ENCODE results near the gene NATD1. TPM values are rescaled to one million over a fixed set of nuclear protein-coding genes. Genes with fewer than 3 reads are reported as not detected.

The NATD1 gene
- total and polyA plus RNA-seq, 8 donors: 7.0 to 16.9 (median 9.4) TPM

DNA sequence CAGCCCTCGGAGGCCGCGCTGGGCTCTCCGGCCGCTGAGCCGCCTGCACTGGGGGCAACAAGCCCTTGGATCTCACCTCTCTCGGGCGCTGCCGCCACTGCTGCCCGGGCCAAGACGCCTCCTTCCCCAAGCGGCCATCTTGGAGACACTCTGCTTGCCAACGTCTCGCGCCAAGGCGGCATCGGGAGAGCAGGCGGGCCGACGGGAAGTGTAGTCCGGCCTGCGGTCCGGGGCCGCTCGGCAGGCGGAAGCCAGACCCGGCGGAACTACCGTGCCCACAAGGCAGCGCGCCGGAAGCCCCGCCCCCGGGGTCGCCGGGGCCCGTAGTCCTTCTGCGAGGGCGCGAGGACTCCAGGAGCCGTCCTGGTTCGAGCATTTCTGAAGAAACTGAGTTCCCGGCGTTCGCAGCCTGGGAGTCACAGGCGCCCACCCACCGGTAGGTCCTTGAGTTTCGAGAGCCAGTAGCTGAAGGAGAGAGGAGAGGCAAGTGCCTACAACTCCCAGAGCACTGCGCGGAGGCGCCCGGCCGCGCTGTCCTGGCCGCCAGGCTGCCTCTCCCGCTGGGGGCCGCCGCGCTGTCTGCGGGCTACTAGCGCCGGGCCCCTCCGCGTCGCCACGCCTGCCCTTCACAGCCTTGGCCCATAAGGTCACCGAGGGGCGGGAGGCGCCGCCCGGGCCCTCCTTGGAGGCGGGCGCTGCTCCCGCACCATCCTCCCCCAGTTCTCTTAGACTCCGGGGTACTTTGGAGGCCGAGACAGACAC, 39.0 kb downstream of the NATD1 start, which contains the start of gene TMEM11:
Gene TMEM11 (minus strand): TSS at position 147 of the 762 bp plus-strand sequence. CDS start 9 bp downstream, at position 138.
- TF ChIP-seq CTCF (IDR thresholded peaks at IDR 0.05): peak in 1 of 2 donors; percentile 27
- intact Hi-C loops (cut with DNase I): no loop called here
- H3K4me1 ChIP-seq: peaks cover 31 to 84% of the 10 kb centered on the region in 2 donors

DNA sequence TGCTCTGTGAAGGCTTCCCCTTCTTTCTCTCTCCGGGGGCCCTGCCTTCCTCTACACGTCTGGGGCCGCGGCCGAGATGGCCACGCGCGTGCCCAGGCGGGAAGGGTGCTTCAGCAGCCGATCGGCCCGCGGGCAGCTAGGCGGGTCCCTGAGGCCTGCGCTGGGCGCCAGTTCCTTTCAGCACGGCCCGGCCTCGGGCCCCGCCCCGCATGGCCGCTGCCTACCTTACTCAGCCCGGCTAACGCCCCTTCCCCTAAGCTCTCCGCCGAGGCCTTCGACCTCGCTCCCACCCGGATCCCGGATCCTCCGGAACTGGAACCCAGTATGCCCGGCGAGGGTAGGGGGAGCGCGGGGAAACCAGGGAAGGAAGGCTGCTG, 39.6 kb downstream of the NATD1 start:
- H3K36me3 ChIP-seq: peaks cover 0 to 24% of the 10 kb centered on the region in 2 donors
- intact Hi-C loops (cut with DNase I): no loop called here
- H3K4me3 ChIP-seq: peak overlapping the region; percentile 78 to 99
- peak; percentile 22 for ATAC-seq
- H3K9me3 ChIP-seq: no peaks in the 10 kb centered on the region
- H3K4me1 ChIP-seq: peaks cover 31 to 84% of the 10 kb centered on the region in 2 donors
- TF ChIP-seq CTCF (IDR thresholded peaks at IDR 0.05): no peak
- DNase-seq: peak in 1 of 4 donors; percentile 90
- peak overlapping the region; percentile 95 to 97 for H3K27ac ChIP-seq
- no peaks in the 10 kb centered on the region for H3K27me3 ChIP-seq

More for the DNA sequence above, 39.0 kb downstream of the NATD1 start, which contains the start of gene TMEM11:
- Histone ChIP-seq H3K36me3 (peaks cover 0 to 19% of the 10 kb centered on the region in 2 donors), H3K27me3 (no peaks in the 10 kb centered on the region), H3K27ac (peak within 1 kb of the TSS; percentile 95 to 97), H3K9me3 (no peaks in the 10 kb centered on the region), H3K4me3 (peak within 1 kb of the TSS; percentile 78 to 99)
- ATAC-seq (peak; percentile 93), DNase-seq (peak; percentile 96 to 99 (median 97))

DNA sequence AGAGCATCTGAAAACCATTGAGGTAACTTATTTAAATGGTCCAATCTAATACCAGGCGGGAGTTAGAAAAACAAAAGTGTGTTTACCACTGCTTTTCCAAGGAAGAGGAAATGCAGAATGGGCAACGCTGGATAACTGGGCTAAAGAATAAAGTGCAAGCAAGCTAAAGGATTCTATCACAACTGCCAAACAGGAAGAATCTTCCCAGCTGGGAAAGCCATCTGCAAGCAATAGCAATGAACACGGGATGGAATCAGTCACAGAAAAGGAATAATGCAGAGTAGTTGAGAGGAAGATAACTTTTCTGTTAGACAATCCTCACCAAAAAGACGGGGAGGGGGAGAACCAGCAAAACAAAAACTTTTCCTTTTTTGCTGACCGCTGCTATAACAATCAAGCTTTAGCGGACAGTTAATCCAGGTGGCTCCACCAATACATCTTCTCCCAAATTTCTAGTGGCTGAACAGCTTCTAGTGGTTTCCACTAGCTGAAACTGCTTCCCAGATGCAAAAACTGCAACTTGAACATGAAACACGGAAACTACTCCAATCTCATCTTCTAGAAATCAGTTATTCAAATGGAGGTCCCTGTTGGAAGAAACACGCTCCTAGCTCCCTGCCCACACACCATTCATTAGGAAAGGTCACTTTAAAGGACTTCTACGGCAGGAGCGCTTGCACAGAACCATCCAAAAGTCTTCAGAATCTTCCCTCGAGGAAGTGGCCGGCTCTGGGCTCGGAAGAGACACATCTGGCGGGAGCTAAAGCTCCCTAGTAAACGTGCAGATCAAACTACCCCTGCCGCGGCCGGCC, 40.2 kb downstream of the NATD1 start:
- Histone ChIP-seq H3K27me3 (no peaks in the 10 kb centered on the region), H3K36me3 (peaks cover 0 to 30% of the 10 kb centered on the region in 2 donors), H3K27ac (peak overlapping the region; percentile 95 to 97), H3K4me1 (peaks cover 31 to 80% of the 10 kb centered on the region in 2 donors), H3K9me3 (no peaks in the 10 kb centered on the region), H3K4me3 (peak overlapping the region; percentile 78 to 99)
- no peak for TF ChIP-seq CTCF (IDR thresholded peaks at IDR 0.05)
- DNase-seq (peak in 1 of 4 donors; percentile 7), ATAC-seq (no peak)
- intact Hi-C loops (cut with DNase I): no loop called here

DNA sequence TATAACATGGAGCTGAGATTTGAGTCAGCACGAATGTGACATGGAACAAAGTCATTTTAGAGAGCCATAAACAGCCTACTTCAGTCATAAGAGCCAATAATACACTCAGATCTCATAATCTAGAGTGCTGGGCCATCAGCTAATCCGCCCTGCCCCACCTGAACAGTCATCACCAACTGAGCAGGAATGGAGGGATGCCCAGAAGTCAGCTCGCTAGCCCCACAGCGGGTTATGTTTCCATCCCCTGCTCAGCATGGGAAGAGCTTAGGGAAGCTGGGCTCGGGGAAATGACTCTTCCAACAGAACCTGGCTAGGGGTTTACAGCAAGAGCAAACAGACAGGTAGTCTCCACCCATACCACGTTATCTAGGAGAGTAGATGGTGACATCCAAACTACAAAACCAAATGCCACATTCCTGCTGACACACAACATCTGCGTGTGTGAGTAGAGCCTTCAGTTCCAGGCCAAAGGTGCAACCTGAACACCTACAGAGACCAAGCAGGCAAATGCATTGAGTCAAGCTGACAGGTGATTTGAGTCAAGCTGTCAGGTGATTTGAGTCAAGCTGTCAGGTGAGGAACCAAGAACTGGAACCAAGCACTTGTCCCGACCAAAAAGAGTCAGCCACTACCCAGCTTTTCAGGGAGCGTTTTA, 41.3 kb downstream of the NATD1 start:
- peaks cover 31 to 71% of the 10 kb centered on the region in 2 donors for H3K4me1 ChIP-seq
- no peaks in the 10 kb centered on the region for H3K27me3 ChIP-seq
- no peak overlapping the region for H3K27ac ChIP-seq
- no peak for DNase-seq
- peak overlapping the region in 1 of 2 donors; percentile 78 for H3K4me3 ChIP-seq
- intact Hi-C loops (cut with DNase I): no loop called here
- H3K9me3 ChIP-seq: no peaks in the 10 kb centered on the region
- no peak for ATAC-seq
- TF ChIP-seq CTCF (IDR thresholded peaks at IDR 0.05): no peak
- H3K36me3 ChIP-seq: peaks cover 0 to 41% of the 10 kb centered on the region in 2 donors

Measured in left lung (tissue), 10 donors.